ENCODE data around the gene CA14.

- TF ChIP-seq, protein P1, sequence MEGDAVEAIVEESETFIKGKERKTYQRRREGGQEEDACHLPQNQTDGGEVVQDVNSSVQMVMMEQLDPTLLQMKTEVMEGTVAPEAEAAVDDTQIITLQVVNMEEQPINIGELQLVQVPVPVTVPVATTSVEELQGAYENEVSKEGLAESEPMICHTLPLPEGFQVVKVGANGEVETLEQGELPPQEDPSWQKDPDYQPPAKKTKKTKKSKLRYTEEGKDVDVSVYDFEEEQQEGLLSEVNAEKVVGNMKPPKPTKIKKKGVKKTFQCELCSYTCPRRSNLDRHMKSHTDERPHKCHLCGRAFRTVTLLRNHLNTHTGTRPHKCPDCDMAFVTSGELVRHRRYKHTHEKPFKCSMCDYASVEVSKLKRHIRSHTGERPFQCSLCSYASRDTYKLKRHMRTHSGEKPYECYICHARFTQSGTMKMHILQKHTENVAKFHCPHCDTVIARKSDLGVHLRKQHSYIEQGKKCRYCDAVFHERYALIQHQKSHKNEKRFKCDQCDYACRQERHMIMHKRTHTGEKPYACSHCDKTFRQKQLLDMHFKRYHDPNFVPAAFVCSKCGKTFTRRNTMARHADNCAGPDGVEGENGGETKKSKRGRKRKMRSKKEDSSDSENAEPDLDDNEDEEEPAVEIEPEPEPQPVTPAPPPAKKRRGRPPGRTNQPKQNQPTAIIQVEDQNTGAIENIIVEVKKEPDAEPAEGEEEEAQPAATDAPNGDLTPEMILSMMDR (IDR thresholded peaks at IDR 0.05) = no peak
- peak; percentile 74 to 77 for TF ChIP-seq POLR2A (IDR thresholded peaks at IDR 0.05)
These were observed 22.8 kb upstream of the CA14 start for GRCh38 chr1:150234566-150235293.
